ENCODE measurements around the gene TPSG1. TPM values are rescaled to one million over a fixed set of nuclear protein-coding genes. Genes with fewer than 3 reads are reported as not detected.
"Not testable (repeated sequence)": the region's sequence is repeated elsewhere in the genome, so short reads cannot be mapped to it uniquely, and the experiment has no call there.

TPSG1 gene
- total RNA-seq, 1 donor from 2014 or later, result not detected

DNA sequence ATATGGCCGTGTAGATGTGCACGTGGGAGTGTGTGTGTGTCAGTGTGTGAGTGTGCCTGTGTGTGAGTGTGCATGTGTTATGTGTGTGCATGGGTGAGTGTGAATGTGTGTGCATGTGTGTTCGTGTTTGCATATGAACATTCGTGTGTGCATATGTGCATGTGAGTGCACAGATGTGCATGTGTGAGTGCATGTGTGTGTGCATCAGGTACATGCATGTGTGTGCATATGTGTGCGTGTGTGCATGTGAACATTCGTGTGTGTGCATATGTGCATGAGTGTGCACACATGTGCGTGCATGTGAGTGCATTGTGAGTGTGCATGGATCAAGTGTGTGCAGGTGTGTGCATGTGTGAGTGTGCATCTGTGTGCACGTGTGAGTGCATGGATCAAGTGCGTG, 12.9 kb upstream of the TPSG1 start:
- Histone ChIP-seq H2AFZ (ENCODE audit: low read depth, low read length) (no peak overlapping the region), H3K9ac (ENCODE audit: low read length) (no peak overlapping the region), H3K4me1 (ENCODE audit: insufficient read depth, low read length) (no peaks in the 10 kb centered on the region), H3K79me2 (ENCODE audit: insufficient read depth, low read length) (no peaks in the 10 kb centered on the region), H3K4me3 (ENCODE audit: insufficient read depth, low read depth, low read length) (no peak overlapping the region), H3K4me2 (ENCODE audit: low read length) (no peak overlapping the region), H3K27me3 (ENCODE audit: insufficient read depth, low read length) (no peaks in the 10 kb centered on the region), H3K36me3 (ENCODE audit: insufficient read depth, low read length) (no peaks in the 10 kb centered on the region), H3K9me3 (ENCODE audit: insufficient read depth, low read depth, low read length) (no peaks in the 10 kb centered on the region), H4K20me1 (ENCODE audit: insufficient read depth, low read length) (no peaks in the 10 kb centered on the region), H3K27ac (ENCODE audit: low read depth, low read length) (no peak overlapping the region)
- Mint-ChIP-seq H3K4me1 (ENCODE audit: low read depth, unreplicated experiment) (no peaks in the 10 kb centered on the region), H3K27me3 (ENCODE audit: low read depth, unreplicated experiment) (peaks cover 12% of the 10 kb centered on the region), H3K4me3 (ENCODE audit: unreplicated experiment) (no peak overlapping the region), H3K36me3 (ENCODE audit: low read depth, unreplicated experiment) (no peaks in the 10 kb centered on the region), H3K9me3 (ENCODE audit: unreplicated experiment) (no peaks in the 10 kb centered on the region), H3K27ac (ENCODE audit: unreplicated experiment) (no peak overlapping the region)
- DNase-seq (ENCODE audit: low read depth) (no peak), FAIRE-seq (no peak)
- TF ChIP-seq EZH2 (IDR thresholded peaks at IDR 0.05; ENCODE audit: insufficient read depth, low read length), result no peak
- TF ChIP-seq, protein P1, sequence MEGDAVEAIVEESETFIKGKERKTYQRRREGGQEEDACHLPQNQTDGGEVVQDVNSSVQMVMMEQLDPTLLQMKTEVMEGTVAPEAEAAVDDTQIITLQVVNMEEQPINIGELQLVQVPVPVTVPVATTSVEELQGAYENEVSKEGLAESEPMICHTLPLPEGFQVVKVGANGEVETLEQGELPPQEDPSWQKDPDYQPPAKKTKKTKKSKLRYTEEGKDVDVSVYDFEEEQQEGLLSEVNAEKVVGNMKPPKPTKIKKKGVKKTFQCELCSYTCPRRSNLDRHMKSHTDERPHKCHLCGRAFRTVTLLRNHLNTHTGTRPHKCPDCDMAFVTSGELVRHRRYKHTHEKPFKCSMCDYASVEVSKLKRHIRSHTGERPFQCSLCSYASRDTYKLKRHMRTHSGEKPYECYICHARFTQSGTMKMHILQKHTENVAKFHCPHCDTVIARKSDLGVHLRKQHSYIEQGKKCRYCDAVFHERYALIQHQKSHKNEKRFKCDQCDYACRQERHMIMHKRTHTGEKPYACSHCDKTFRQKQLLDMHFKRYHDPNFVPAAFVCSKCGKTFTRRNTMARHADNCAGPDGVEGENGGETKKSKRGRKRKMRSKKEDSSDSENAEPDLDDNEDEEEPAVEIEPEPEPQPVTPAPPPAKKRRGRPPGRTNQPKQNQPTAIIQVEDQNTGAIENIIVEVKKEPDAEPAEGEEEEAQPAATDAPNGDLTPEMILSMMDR (IDR thresholded peaks at IDR 0.05; ENCODE audit: insufficient read depth, low read depth, low read length), result no peak

DNA sequence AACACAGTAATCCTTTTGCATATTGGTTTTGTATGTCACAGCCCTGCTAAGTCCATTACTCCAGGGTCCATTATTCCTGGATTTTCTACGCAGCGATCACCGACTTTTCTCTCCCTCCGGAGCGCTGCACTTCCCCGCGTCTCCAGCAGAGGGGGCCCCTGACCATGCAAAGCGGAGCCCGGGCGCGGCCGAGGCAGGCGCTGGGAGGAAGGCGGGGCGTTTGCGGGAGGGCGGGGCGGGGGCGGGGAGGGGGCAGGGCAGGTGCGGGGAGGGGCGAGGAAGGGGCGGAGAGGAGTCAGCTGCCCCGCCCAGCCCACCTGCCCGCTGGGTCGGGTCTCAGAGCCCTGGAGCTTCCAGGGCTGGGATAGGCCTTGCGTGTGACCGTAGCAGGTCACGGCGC, 11.6 kb upstream of the TPSG1 start:
- not testable (repeated sequence) for H3K27ac ChIP-seq (ENCODE audit: low read depth, low read length); H3K9me3 Mint-ChIP-seq (ENCODE audit: unreplicated experiment); H3K4me3 ChIP-seq (ENCODE audit: insufficient read depth, low read depth, low read length); H3K4me1 ChIP-seq (ENCODE audit: insufficient read depth, low read length); FAIRE-seq; H3K9me3 ChIP-seq (ENCODE audit: insufficient read depth, low read depth, low read length); H3K4me1 Mint-ChIP-seq (ENCODE audit: low read depth, unreplicated experiment); H3K36me3 Mint-ChIP-seq (ENCODE audit: low read depth, unreplicated experiment); DNase-seq (ENCODE audit: low read depth); H3K27me3 ChIP-seq (ENCODE audit: insufficient read depth, low read length); H3K9ac ChIP-seq (ENCODE audit: low read length); H3K4me3 Mint-ChIP-seq (ENCODE audit: unreplicated experiment); H2AFZ ChIP-seq (ENCODE audit: low read depth, low read length); H4K20me1 ChIP-seq (ENCODE audit: insufficient read depth, low read length); H3K79me2 ChIP-seq (ENCODE audit: insufficient read depth, low read length); H3K36me3 ChIP-seq (ENCODE audit: insufficient read depth, low read length); H3K4me2 ChIP-seq (ENCODE audit: low read length); H3K27ac Mint-ChIP-seq (ENCODE audit: unreplicated experiment)
- H3K27me3 Mint-ChIP-seq (ENCODE audit: low read depth, unreplicated experiment), result peaks cover 12% of the 10 kb centered on the region

DNA sequence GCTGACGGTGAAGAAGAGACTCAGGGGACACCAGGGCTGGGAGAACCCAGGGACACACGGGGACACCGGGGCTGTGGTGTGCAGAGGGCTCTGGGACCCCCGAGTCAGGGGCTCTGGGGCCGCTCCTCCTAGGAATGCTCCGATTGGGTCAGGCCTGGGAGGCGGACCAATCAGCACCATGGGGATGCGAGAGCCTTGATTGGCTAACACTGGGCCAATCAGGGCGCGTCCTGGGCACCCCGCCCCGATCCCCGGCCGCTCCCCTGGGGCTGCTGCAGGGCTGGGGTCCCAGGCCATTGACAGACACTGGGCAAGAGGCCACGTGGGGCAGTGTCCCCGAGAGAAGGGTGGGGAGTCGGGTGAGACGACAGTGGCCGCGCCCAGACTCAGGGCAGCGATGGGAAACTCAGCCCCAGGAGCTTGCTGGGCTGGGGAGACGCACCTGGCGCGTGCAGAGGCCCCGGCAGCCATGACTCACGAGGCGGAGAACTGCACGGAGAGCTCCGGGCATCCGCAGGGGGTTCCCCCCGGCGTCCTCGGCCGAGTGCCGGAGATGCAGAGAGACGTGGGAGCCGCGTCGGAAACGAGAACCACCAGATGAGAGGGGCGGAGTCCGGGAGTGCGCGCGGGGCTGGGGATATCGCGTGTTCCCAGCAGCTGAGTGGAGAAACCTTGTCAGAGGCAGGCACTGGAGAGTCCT, 7.1 kb upstream of the TPSG1 start:
- not testable (repeated sequence) for H3K27ac Mint-ChIP-seq (ENCODE audit: unreplicated experiment); H3K4me1 Mint-ChIP-seq (ENCODE audit: low read depth, unreplicated experiment); H3K36me3 Mint-ChIP-seq (ENCODE audit: low read depth, unreplicated experiment); H3K4me2 ChIP-seq (ENCODE audit: low read length); H3K36me3 ChIP-seq (ENCODE audit: insufficient read depth, low read length); H3K27me3 ChIP-seq (ENCODE audit: insufficient read depth, low read length); FAIRE-seq; H3K27me3 Mint-ChIP-seq (ENCODE audit: low read depth, unreplicated experiment); H3K4me1 ChIP-seq (ENCODE audit: insufficient read depth, low read length); H3K79me2 ChIP-seq (ENCODE audit: insufficient read depth, low read length); H3K9ac ChIP-seq (ENCODE audit: low read length); H3K4me3 Mint-ChIP-seq (ENCODE audit: unreplicated experiment); H3K4me3 ChIP-seq (ENCODE audit: insufficient read depth, low read depth, low read length); H3K9me3 Mint-ChIP-seq (ENCODE audit: unreplicated experiment); H3K27ac ChIP-seq (ENCODE audit: low read depth, low read length); H4K20me1 ChIP-seq (ENCODE audit: insufficient read depth, low read length); DNase-seq (ENCODE audit: low read depth); H2AFZ ChIP-seq (ENCODE audit: low read depth, low read length); H3K9me3 ChIP-seq (ENCODE audit: insufficient read depth, low read depth, low read length)

- H4K20me1 ChIP-seq (ENCODE audit: insufficient read depth, low read length); DNase-seq (ENCODE audit: low read depth); H3K27me3 Mint-ChIP-seq (ENCODE audit: low read depth, unreplicated experiment); H3K4me1 Mint-ChIP-seq (ENCODE audit: low read depth, unreplicated experiment); H3K4me3 ChIP-seq (ENCODE audit: insufficient read depth, low read depth, low read length); H3K9me3 Mint-ChIP-seq (ENCODE audit: unreplicated experiment); H3K27ac ChIP-seq (ENCODE audit: low read depth, low read length); H2AFZ ChIP-seq (ENCODE audit: low read depth, low read length); H3K9me3 ChIP-seq (ENCODE audit: insufficient read depth, low read depth, low read length); H3K79me2 ChIP-seq (ENCODE audit: insufficient read depth, low read length); H3K36me3 Mint-ChIP-seq (ENCODE audit: low read depth, unreplicated experiment); H3K27me3 ChIP-seq (ENCODE audit: insufficient read depth, low read length); H3K4me3 Mint-ChIP-seq (ENCODE audit: unreplicated experiment); H3K4me1 ChIP-seq (ENCODE audit: insufficient read depth, low read length); FAIRE-seq; H3K4me2 ChIP-seq (ENCODE audit: low read length); H3K9ac ChIP-seq (ENCODE audit: low read length); H3K36me3 ChIP-seq (ENCODE audit: insufficient read depth, low read length); H3K27ac Mint-ChIP-seq (ENCODE audit: unreplicated experiment): not testable (repeated sequence)
Measured at GRCh38 chr16:1231301-1231700, 6.2 kb upstream of the TPSG1 start.

DNA sequence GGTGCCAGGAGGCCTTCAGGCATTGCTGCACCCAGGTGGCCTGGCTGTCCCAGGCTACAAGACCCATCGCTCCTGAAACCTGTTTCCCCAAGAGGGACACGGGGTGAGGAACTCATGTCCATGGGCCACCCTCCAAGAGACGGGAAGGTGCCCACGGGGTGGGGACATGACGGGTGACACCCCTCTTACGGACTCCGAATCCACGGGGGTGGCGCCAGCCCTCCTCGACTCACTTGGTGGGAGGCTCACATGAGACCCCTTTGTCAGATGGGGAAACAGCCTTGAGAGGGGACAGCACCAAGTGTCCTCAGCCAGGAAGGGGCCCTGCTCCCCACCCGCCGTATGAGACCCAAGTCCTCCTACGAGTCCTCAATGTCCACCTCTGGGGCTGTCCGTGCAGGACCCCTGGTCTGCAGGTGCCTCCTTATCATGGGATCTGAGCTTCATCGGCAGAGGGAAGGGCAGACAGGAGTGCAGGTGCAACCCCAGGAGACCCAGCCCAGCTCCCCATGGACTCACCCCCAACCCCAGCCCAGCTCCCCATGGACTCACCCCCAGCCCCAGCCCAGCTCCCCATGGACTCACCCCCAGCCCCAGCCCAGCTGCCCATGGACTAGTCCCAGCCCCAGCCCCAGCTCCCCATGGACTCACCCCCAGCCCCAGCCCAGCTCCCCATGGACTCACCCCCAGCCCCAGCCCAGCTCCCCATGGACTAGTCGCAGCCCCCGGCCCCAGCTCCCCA, 5.6 kb upstream of the TPSG1 start:
- not testable (repeated sequence) for H3K36me3 Mint-ChIP-seq (ENCODE audit: low read depth, unreplicated experiment); H3K27me3 Mint-ChIP-seq (ENCODE audit: low read depth, unreplicated experiment); H3K36me3 ChIP-seq (ENCODE audit: insufficient read depth, low read length); H3K4me1 Mint-ChIP-seq (ENCODE audit: low read depth, unreplicated experiment); FAIRE-seq; H3K9ac ChIP-seq (ENCODE audit: low read length); H2AFZ ChIP-seq (ENCODE audit: low read depth, low read length); H3K9me3 ChIP-seq (ENCODE audit: insufficient read depth, low read depth, low read length); H4K20me1 ChIP-seq (ENCODE audit: insufficient read depth, low read length); DNase-seq (ENCODE audit: low read depth); H3K79me2 ChIP-seq (ENCODE audit: insufficient read depth, low read length); H3K4me3 Mint-ChIP-seq (ENCODE audit: unreplicated experiment); H3K27me3 ChIP-seq (ENCODE audit: insufficient read depth, low read length); H3K27ac Mint-ChIP-seq (ENCODE audit: unreplicated experiment); H3K9me3 Mint-ChIP-seq (ENCODE audit: unreplicated experiment); H3K27ac ChIP-seq (ENCODE audit: low read depth, low read length); H3K4me3 ChIP-seq (ENCODE audit: insufficient read depth, low read depth, low read length); H3K4me2 ChIP-seq (ENCODE audit: low read length); H3K4me1 ChIP-seq (ENCODE audit: insufficient read depth, low read length)

Measured in astrocyte (in vitro differentiated cells and primary cell).